OCI-LY3 (cell line): ENCODE results near the gene NDFIP2.
"Not testable (repeated sequence)": the region's sequence is repeated elsewhere in the genome, so short reads cannot be mapped to it uniquely, and the experiment has no call there.

Experiments
- H2AFZ ChIP-seq: fragments of 200-600, 300-600 bp; shearing (Covaris generic); 2 replicates; pipeline ENCODE4 v1.6.0; 2014; ENCODE audit warnings: antibody characterized with exemption, low read depth, low read length
- H3K27ac ChIP-seq: fragments of 200-600, 300-600 bp; sonication (generic); 2 replicates; pipeline ENCODE4 v1.5.1; 2014; ENCODE audit warnings: mild to moderate bottlenecking, low read length, moderate library complexity, mixed read lengths
- H3K27me3 ChIP-seq: fragments of 200-600, 300-600 bp; sonication (generic); 2 replicates; pipeline ENCODE4 v1.6.1; 2014; ENCODE audit warnings: low read depth, low read length, mixed read lengths
- H3K36me3 ChIP-seq: fragments of 200-600, 300-600 bp; sonication (generic); replicated peaks from 2 replicates; pipeline ENCODE3; 2014; ENCODE audit warnings: low read depth, low read length, mixed read lengths
- H3K4me1 ChIP-seq: fragments of 300-600, 200-600 bp; sonication (generic); 2 replicates; pipeline ENCODE4 v1.6.1; 2014; ENCODE audit warnings: low read length, mixed read lengths
- H3K4me2 ChIP-seq: fragments of 200-600, 300-600 bp; sonication (generic); 2 replicates; pipeline ENCODE4 v1.6.1; 2014; ENCODE audit warnings: low read length, mixed read lengths
- H3K4me3 ChIP-seq: fragments of 300-600, 200-600 bp; sonication (generic); 2 replicates; pipeline ENCODE4 v1.5.1; 2014; ENCODE audit warnings: antibody characterized with exemption, mild to moderate bottlenecking, low read length, moderate library complexity
- H3K79me2 ChIP-seq: fragments of 300-600, 200-600 bp; shearing (Covaris generic); 2 replicates; pipeline ENCODE4 v1.6.1; 2014; ENCODE audit warnings: mild to moderate bottlenecking, low read length, mixed read lengths
- H3K9ac ChIP-seq: fragments of 300-600, 200-600 bp; shearing (Covaris generic); 2 replicates; pipeline ENCODE4 v1.6.0; 2014; ENCODE audit warnings: mild to moderate bottlenecking, low read length, moderate library complexity
- H3K9me3 ChIP-seq: fragments of 200-600, 300-600 bp; shearing (Covaris generic); 2 replicates; pipeline ENCODE4 v1.6.1; 2014; ENCODE audit warnings: low read length, mixed read lengths; ENCODE audit not compliant: insufficient read depth
- H4K20me1 ChIP-seq: fragments of 200-600, 300-600 bp; sonication (generic); 2 replicates; pipeline ENCODE4 v1.6.1; 2016; ENCODE audit warnings: low read length, mixed read lengths; ENCODE audit not compliant: insufficient read depth
- EZH2phosphoT487 ChIP-seq: fragments of 200-600 bp; shearing (Covaris generic); IDR thresholded peaks from 2 replicates; pipeline ENCODE4 v1.6.1; 2018; ENCODE audit warnings: antibody characterized with exemption, mixed run types, low read depth
- TF ChIP-seq, protein P1 (sequence below): fragments of 200-600, 300-600 bp; sonication (generic); IDR thresholded peaks from 2 replicates; pipeline ENCODE4 v1.5.1; 2014; ENCODE audit warnings: antibody characterized with exemption, low read length, low read depth

Gene NDFIP2

DNA sequence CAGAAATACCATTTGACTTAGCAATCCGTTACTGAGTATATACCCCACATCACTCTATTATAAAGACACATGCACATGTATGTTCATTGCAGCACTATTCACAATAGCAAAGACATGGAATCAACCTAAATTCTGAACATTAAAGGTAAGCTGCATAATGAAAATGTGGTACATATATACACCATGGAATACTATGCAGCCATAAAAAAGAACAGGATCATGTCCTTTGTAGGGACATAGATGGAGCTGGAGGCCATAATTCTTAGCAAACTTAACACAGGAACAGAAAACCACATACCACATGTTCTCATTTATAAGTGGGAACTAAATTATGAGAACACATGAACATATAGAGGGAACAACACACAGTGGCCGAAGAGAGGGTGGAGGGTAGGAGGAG is 85.2 kb downstream of the NDFIP2 start:
- Histone ChIP-seq H3K4me1 (peaks cover 7% of the 10 kb centered on the region), H3K27ac (no peak overlapping the region), H3K4me2 (no peak overlapping the region), H2AFZ (no peak overlapping the region), H3K4me3 (no peak overlapping the region), H3K9me3 (0 out of 2 replicates have a peak, but pooled peaks cover 7% of the 10 kb centered on the region), H3K36me3 (peaks cover 3% of the 10 kb centered on the region), H4K20me1 (no peaks in the 10 kb centered on the region), H3K79me2 (no peaks in the 10 kb centered on the region), H3K9ac (no peak overlapping the region), H3K27me3 (no peaks in the 10 kb centered on the region)
- TF ChIP-seq EZH2phosphoT487 = no peak
- TF ChIP-seq, protein P1, sequence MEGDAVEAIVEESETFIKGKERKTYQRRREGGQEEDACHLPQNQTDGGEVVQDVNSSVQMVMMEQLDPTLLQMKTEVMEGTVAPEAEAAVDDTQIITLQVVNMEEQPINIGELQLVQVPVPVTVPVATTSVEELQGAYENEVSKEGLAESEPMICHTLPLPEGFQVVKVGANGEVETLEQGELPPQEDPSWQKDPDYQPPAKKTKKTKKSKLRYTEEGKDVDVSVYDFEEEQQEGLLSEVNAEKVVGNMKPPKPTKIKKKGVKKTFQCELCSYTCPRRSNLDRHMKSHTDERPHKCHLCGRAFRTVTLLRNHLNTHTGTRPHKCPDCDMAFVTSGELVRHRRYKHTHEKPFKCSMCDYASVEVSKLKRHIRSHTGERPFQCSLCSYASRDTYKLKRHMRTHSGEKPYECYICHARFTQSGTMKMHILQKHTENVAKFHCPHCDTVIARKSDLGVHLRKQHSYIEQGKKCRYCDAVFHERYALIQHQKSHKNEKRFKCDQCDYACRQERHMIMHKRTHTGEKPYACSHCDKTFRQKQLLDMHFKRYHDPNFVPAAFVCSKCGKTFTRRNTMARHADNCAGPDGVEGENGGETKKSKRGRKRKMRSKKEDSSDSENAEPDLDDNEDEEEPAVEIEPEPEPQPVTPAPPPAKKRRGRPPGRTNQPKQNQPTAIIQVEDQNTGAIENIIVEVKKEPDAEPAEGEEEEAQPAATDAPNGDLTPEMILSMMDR = no peak

DNA sequence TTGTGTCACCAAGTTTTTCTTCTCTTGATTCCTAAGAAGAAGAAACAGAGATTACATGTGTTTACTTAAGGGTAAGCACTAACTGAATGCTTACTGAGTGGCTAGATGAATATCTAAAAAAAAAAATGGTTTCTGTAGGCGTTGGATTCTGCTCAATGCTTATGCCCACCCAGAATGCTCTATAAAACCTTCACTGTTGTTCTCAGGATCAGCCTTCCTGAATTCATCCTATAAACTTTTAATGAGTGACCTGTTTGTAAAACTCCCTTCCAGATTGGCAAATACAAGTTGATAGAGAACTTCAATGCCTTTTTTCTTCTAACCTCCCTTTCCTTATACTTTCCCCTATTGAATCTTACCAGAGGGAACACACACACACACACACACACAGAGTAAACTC is 90.2 kb downstream of the NDFIP2 start:
- no peak overlapping the region for H3K4me2 ChIP-seq
- H3K36me3 ChIP-seq = no peaks in the 10 kb centered on the region
- H3K4me3 ChIP-seq = no peak overlapping the region
- H3K27me3 ChIP-seq = no peaks in the 10 kb centered on the region
- H4K20me1 ChIP-seq = no peaks in the 10 kb centered on the region
- no peaks in the 10 kb centered on the region for H3K9me3 ChIP-seq
- TF ChIP-seq, protein P1 = no peak
- no peak for TF ChIP-seq EZH2phosphoT487
- H2AFZ ChIP-seq = no peak overlapping the region
- H3K4me1 ChIP-seq = no peaks in the 10 kb centered on the region
- H3K27ac ChIP-seq = no peak overlapping the region
- no peak overlapping the region for H3K9ac ChIP-seq
- H3K79me2 ChIP-seq = no peaks in the 10 kb centered on the region

DNA sequence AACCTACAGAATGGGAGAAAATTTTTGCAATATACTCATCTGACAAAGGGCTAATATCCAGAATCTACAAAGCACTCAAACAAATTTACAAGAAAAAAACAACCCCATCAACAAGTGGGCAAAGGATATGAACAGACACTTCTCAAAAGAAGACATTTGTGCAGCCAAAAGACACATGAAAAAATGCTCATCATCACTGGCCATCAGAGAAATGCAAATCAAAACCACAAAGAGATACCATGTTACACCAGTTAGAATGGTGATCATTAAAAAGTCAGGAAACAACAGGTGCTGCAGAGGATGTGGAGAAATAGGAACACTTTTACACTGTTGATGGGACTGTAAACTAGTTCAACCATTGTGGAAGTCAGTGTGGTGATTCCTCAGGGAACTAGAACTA is 92.9 kb downstream of the NDFIP2 start:
- not testable (repeated sequence) for H2AFZ ChIP-seq, H3K4me1 ChIP-seq, H3K27ac ChIP-seq, H3K4me2 ChIP-seq, H3K27me3 ChIP-seq, H3K4me3 ChIP-seq, H3K79me2 ChIP-seq, H3K9ac ChIP-seq, H4K20me1 ChIP-seq, H3K36me3 ChIP-seq, H3K9me3 ChIP-seq

DNA sequence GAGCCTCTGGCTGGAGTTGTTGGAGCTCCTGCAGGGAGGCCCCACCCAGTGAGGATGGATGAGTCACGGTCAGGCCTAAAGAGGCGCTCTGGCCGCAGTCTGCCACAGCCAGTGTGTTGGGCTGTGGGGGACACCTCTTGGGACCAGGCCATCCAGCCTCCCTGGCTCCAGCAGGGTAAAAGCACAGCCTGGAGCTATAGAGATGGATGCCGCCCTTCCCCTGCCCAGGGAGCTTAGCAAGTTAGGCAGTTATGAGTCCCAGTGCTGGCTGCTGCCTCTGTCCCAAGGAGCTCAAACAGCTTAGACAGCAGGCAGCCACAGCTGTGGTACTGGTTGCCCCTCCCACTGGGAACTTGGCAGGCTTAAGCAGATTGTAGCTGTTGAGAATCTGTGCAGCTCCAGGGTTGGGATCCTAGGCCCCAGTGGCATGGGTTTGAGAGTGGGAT is 100.9 kb downstream of the NDFIP2 start:
- Histone ChIP-seq H3K4me3 (no peak overlapping the region), H3K9me3 (peaks cover 6% of the 10 kb centered on the region), H3K36me3 (no peaks in the 10 kb centered on the region), H3K4me2 (no peak overlapping the region), H3K9ac (no peak overlapping the region), H3K27me3 (no peaks in the 10 kb centered on the region), H4K20me1 (no peaks in the 10 kb centered on the region), H3K27ac (no peak overlapping the region), H3K4me1 (no peaks in the 10 kb centered on the region), H3K79me2 (no peaks in the 10 kb centered on the region), H2AFZ (no peak overlapping the region)
- TF ChIP-seq, protein P1 = no peak
- TF ChIP-seq EZH2phosphoT487 = no peak

DNA sequence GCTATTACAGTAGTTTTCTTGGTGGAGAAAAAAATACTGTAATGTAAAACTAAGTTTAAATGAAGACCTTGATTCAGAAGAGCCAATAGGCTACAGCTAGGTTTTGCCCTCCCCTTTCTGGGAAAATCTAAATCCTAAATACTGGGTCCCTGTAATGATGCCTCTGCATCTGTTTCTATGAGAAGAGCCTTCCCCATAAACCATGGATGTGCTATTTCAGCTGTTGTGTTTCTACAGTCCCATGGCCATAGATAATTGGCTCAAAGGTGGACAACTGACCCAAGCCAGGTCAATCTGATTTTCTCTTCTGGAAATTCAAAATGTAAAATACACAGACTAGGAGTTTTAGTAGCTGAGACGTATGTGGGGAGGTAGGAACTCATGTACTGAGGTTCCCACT is 101.9 kb downstream of the NDFIP2 start:
- no peaks in the 10 kb centered on the region for H3K4me1 ChIP-seq
- no peaks in the 10 kb centered on the region for H4K20me1 ChIP-seq
- H3K27ac ChIP-seq = no peak overlapping the region
- peaks cover 6% of the 10 kb centered on the region for H3K9me3 ChIP-seq
- H3K27me3 ChIP-seq = no peaks in the 10 kb centered on the region
- TF ChIP-seq, protein P1 = no peak
- no peak for TF ChIP-seq EZH2phosphoT487
- no peak overlapping the region for H2AFZ ChIP-seq
- H3K79me2 ChIP-seq = no peaks in the 10 kb centered on the region
- H3K4me3 ChIP-seq = no peak overlapping the region
- no peak overlapping the region for H3K4me2 ChIP-seq
- no peak overlapping the region for H3K9ac ChIP-seq
- H3K36me3 ChIP-seq = no peaks in the 10 kb centered on the region
